ENCODE measurements around the gene PCDHGA9. TPM values are rescaled to one million over a fixed set of nuclear protein-coding genes. Genes with fewer than 3 reads are reported as not detected.
"Not testable (repeated sequence)": the region's sequence is repeated elsewhere in the genome, so short reads cannot be mapped to it uniquely, and the experiment has no call there.

Gene PCDHGA9
- total RNA-seq, 1 donor from 2014 or later = 1.9 TPM

GRCh38 chr5:141384471-141385267 is 17.9 kb upstream of the PCDHGA9 start:
- no peak overlapping the region for H3K4me3 ChIP-seq (ENCODE audit: low read depth, low read length)
- no peak for DNase-seq (ENCODE audit: low read depth)
- TF ChIP-seq CTCF (conservative IDR thresholded peaks at IDR 0.05; ENCODE audit: low read depth, low read length) = no peak

GRCh38 chr5:141387557-141388311 is 14.8 kb upstream of the PCDHGA9 start, which contains the start of gene PCDHGB4:
PCDHGB4 (plus strand) TSS chr5:141387698; CDS start chr5:141387885, 187 bp downstream.
- DNase-seq (ENCODE audit: low read depth) = not testable (repeated sequence)
- H3K4me3 ChIP-seq (ENCODE audit: low read depth, low read length) = peak within 1 kb of the TSS; percentile 43
- TF ChIP-seq CTCF (conservative IDR thresholded peaks at IDR 0.05; ENCODE audit: low read depth, low read length) = peak; percentile 54

- no peak overlapping the region for H3K4me3 ChIP-seq (ENCODE audit: low read depth, low read length)
- DNase-seq (ENCODE audit: low read depth) = no peak
- no peak for TF ChIP-seq CTCF (conservative IDR thresholded peaks at IDR 0.05; ENCODE audit: low read depth, low read length)
Observed at GRCh38 chr5:141388661-141389060, 13.9 kb upstream of the PCDHGA9 start.

- DNase-seq (ENCODE audit: low read depth) = no peak
- no peak overlapping the region for H3K4me3 ChIP-seq (ENCODE audit: low read depth, low read length)
- no peak for TF ChIP-seq CTCF (conservative IDR thresholded peaks at IDR 0.05; ENCODE audit: low read depth, low read length)
Observed at GRCh38 chr5:141389153-141390042, 13.2 kb upstream of the PCDHGA9 start.

- no peak for DNase-seq (ENCODE audit: low read depth)
- no peak within 1 kb of the TSS for H3K4me3 ChIP-seq (ENCODE audit: low read depth, low read length)
- TF ChIP-seq CTCF (conservative IDR thresholded peaks at IDR 0.05; ENCODE audit: low read depth, low read length) = peak; percentile 26
Observed at GRCh38 chr5:141392429-141393198, 10.0 kb upstream of the PCDHGA9 start, which contains the start of gene PCDHGA8. PCDHGA8 (plus strand) TSS chr5:141392633; CDS start chr5:141392814, 181 bp downstream.

GRCh38 chr5:141393267-141393666 is 9.3 kb upstream of the PCDHGA9 start:
- DNase-seq (ENCODE audit: low read depth) = no peak
- H3K4me3 ChIP-seq (ENCODE audit: low read depth, low read length) = no peak overlapping the region
- no peak for TF ChIP-seq CTCF (conservative IDR thresholded peaks at IDR 0.05; ENCODE audit: low read depth, low read length)

GRCh38 chr5:141394401-141395187 is 8.0 kb upstream of the PCDHGA9 start:
- DNase-seq (ENCODE audit: low read depth); H3K4me3 ChIP-seq (ENCODE audit: low read depth, low read length): not testable (repeated sequence)
